ENCODE results near the gene CUBN.

DNA sequence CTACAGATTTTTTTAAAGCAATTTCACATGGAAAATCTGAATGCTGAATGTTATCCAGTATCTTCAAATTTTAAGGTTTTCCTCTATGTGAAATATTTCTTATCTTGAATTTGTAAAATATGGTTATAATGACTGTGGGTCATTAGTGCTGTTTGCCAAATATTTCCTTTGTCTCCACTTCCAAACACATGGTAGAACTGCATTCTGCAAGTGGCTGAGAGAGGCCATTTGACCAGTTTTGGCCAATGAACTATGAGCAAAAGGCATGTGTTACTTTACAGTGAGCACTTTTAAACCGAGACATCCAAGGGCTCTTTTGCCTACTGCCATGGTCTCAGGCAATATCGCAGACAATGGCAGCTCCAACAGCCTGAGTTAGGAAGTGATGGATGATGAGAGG is 195.2 kb downstream of the CUBN start:
- TF ChIP-seq, protein P1, sequence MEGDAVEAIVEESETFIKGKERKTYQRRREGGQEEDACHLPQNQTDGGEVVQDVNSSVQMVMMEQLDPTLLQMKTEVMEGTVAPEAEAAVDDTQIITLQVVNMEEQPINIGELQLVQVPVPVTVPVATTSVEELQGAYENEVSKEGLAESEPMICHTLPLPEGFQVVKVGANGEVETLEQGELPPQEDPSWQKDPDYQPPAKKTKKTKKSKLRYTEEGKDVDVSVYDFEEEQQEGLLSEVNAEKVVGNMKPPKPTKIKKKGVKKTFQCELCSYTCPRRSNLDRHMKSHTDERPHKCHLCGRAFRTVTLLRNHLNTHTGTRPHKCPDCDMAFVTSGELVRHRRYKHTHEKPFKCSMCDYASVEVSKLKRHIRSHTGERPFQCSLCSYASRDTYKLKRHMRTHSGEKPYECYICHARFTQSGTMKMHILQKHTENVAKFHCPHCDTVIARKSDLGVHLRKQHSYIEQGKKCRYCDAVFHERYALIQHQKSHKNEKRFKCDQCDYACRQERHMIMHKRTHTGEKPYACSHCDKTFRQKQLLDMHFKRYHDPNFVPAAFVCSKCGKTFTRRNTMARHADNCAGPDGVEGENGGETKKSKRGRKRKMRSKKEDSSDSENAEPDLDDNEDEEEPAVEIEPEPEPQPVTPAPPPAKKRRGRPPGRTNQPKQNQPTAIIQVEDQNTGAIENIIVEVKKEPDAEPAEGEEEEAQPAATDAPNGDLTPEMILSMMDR (conservative IDR thresholded peaks at IDR 0.05 in 1 of 2, IDR thresholded peaks at IDR 0.05 in 1 of 2; ENCODE audit: extremely low read depth in 1 of 2, insufficient read depth in 1 of 2, low read depth in 1 of 2, low read length in 2 of 2): no peak
- no peak for TF ChIP-seq EZH2 (IDR thresholded peaks at IDR 0.05; ENCODE audit: borderline replicate concordance, low read length)

Measured in mammary epithelial cell (primary cell).